Keratinocyte (primary cell): ENCODE measurements around the gene CRADD.

ENCODE experiments used
- CTCF ChIP-seq, 3 experiments: IDR thresholded peaks in 1 of 3; conservative IDR thresholded peaks in 1 of 3; optimal IDR thresholded peaks in 1 of 3; 2 replicates in 2 of 3; 3 replicates in 1 of 3; pipeline versions ENCODE3 to v1.5.1; 2011; ENCODE audit warnings: low read length in 3 of 3, mild to moderate bottlenecking in 3 of 3, moderate library complexity in 2 of 3, control low read depth in 1 of 3, inconsistent platforms in 1 of 3; ENCODE audit not compliant: insufficient read depth in 2 of 3; ENCODE audit errors: extremely low read depth in 1 of 3
- EZH2 ChIP-seq: IDR thresholded peaks from one replicate; pipeline ENCODE4 v1.6.1; 2012; ENCODE audit warnings: inconsistent platforms, mild to moderate bottlenecking, low read length, moderate library complexity

- TF ChIP-seq CTCF (optimal IDR thresholded peaks at IDR 0.05 in 1 of 3, IDR thresholded peaks at IDR 0.05 in 1 of 3, conservative IDR thresholded peaks at IDR 0.05 in 1 of 3; ENCODE audit: extremely low read depth in 1 of 3, insufficient read depth in 2 of 3, low read length in 3 of 3) (no peak), EZH2 (no peak)
These were observed 45.8 kb downstream of the CRADD start for GRCh38 chr12:93722835-93723567.
